GM12878 (cell line): Measurements from ENCODE around the gene SGSH. TPM values are rescaled to one million over a fixed set of nuclear protein-coding genes. Genes with fewer than 3 reads are reported as not detected.

Experiments used
- ATAC-seq: fragments of 200-7000 bp; cut with Tn5 transposase; 3 replicates; pipeline ENCODE4 v1.9.1; 2020; ENCODE audit warnings: mild to moderate bottlenecking, moderate library complexity
- BruUV-seq: library from RNA; stranded (reverse); fragments of 400-500 nt; replicated peaks from 2 replicates; lab custom pipeline; 2021; lab: Mats Ljungman, UMichigan
- CTCF ChIA-PET: fragments of 300-600 bp; sonication (Branson Sonifier 250); formaldehyde crosslinking; extraction: SDS; loops from one replicate; lab custom pipeline; 2021; ENCODE audit warnings: inconsistent platforms; lab: Yijun Ruan, JAX
- POLR2A ChIA-PET: fragments of 350-600 bp; formaldehyde crosslinking; extraction: SDS; loops from one replicate; lab custom pipeline; 2021; ENCODE audit warnings: inconsistent platforms; lab: Charles Lee
- RAD21 ChIA-PET: fragments of 300-600 bp; sonication (Branson Sonifier 250); formaldehyde crosslinking; loops from one replicate; lab custom pipeline; 2023; ENCODE audit warnings: antibody characterized with exemption; ENCODE audit not compliant: unreplicated experiment; lab: Charles Lee
- SMC1A ChIA-PET: fragments of 300-600 bp; sonication (Branson Sonifier 250); formaldehyde crosslinking; loops from one replicate; lab custom pipeline; 2023; ENCODE audit not compliant: unreplicated experiment, uncharacterized antibody; lab: Charles Lee
- DNase-seq: peaks from one replicate; pipeline ENCODE4 v3.0.0-alpha.2; 2011; ENCODE audit warnings: low read depth, low spot score
- FAIRE-seq: peaks from 3 replicates; lab custom pipeline; 2011; peaks lifted over from hg19 to GRCh38; lab: Jason Lieb, UNC
- H2AFZ ChIP-seq: 2 replicates; pipeline ENCODE4 v1.6.0; 2011; ENCODE audit warnings: low read depth, low read length, control low read depth; ENCODE audit not compliant: control insufficient read depth
- H3K27ac ChIP-seq: 2 replicates; pipeline ENCODE4 v1.5.1; 2011; ENCODE audit warnings: control low read depth; ENCODE audit not compliant: control insufficient read depth, insufficient read depth
- H3K27me3 ChIP-seq, 2 experiments: replicated peaks in 1 of 2; 2 replicates each; pipeline versions ENCODE4 v1.6.0 to v1.6.1; 2011; ENCODE audit warnings: low read length in 1 of 2; ENCODE audit not compliant: control insufficient read depth in 2 of 2, insufficient read depth in 2 of 2
- H3K36me3 ChIP-seq, 2 experiments: 2 replicates each; pipeline ENCODE4 v1.5.1; 2011; ENCODE audit warnings: low read length in 1 of 2; ENCODE audit not compliant: control insufficient read depth in 2 of 2, insufficient read depth in 2 of 2
- H3K4me1 ChIP-seq: 2 replicates; pipeline ENCODE4 v1.6.1; 2011; ENCODE audit warnings: mild to moderate bottlenecking, low read length, moderate library complexity, mixed read lengths; ENCODE audit not compliant: control insufficient read depth, insufficient read depth
- H3K4me2 ChIP-seq: 2 replicates; pipeline ENCODE4 v1.6.0; 2011; ENCODE audit warnings: control low read depth; ENCODE audit not compliant: control insufficient read depth, insufficient read depth
- H3K4me3 ChIP-seq: fragments of 200-600 bp; sonication (generic); 2 replicates; pipeline ENCODE4 v1.5.1; 2016
- H3K79me2 ChIP-seq: 2 replicates; pipeline ENCODE4 v1.6.0; 2011; ENCODE audit warnings: low read length; ENCODE audit not compliant: control insufficient read depth, insufficient read depth
- H3K9ac ChIP-seq: 2 replicates; pipeline ENCODE4 v1.8.0; 2011; ENCODE audit warnings: low read length, control low read depth, mixed read lengths; ENCODE audit not compliant: control insufficient read depth, insufficient read depth
- H3K9me3 ChIP-seq: replicated peaks from 3 replicates; pipeline ENCODE4 v1.5.1; 2011; ENCODE audit warnings: mild to moderate bottlenecking, low read length; ENCODE audit not compliant: control insufficient read depth, insufficient read depth
- H4K20me1 ChIP-seq: 2 replicates; pipeline ENCODE4 v1.6.0; 2011; ENCODE audit not compliant: control insufficient read depth, insufficient read depth
- NRF1 ChIP-seq: conservative IDR thresholded peaks from 2 replicates; pipeline ENCODE4 v1.6.1; 2011; ENCODE audit warnings: mild to moderate bottlenecking, low read depth, low read length, improper control_type of control experiment
- PAX5 ChIP-seq: IDR thresholded peaks from 2 replicates; pipeline ENCODE4 v1.6.1; 2011; ENCODE audit warnings: low read depth, low read length, borderline replicate concordance
- SMAD1 ChIP-seq: fragments of 450-650 bp; IDR thresholded peaks from 2 replicates; pipeline ENCODE4 v1.6.1; 2018; ENCODE audit warnings: mild to moderate bottlenecking, low read depth; ENCODE audit not compliant: partially characterized antibody
- SPI1 ChIP-seq: IDR thresholded peaks from 2 replicates; pipeline ENCODE4 v1.6.1; 2011; ENCODE audit warnings: low read depth, mild to moderate bottlenecking, low read length, moderate library complexity, borderline replicate concordance; ENCODE audit not compliant: insufficient read depth
- SRF ChIP-seq, 2 experiments: IDR thresholded peaks; 2 replicates each; pipeline ENCODE4 v1.6.1; 2011; ENCODE audit warnings: low read depth in 2 of 2, low read length in 2 of 2, mild to moderate bottlenecking in 1 of 2, moderate library complexity in 1 of 2
- STAT3 ChIP-seq: IDR thresholded peaks from 2 replicates; pipeline ENCODE4 v1.6.1; 2011; ENCODE audit warnings: low read depth, low read length, improper control_type of control experiment
- ZNF622 ChIP-seq: fragments of 450-650 bp; IDR thresholded peaks from 2 replicates; pipeline ENCODE4 v1.6.1; 2017; ENCODE audit warnings: mild to moderate bottlenecking, inconsistent platforms
- ZZZ3 ChIP-seq: IDR thresholded peaks from 2 replicates; pipeline ENCODE4 v1.6.1; 2011; ENCODE audit warnings: low read depth; ENCODE audit not compliant: control insufficient read depth, insufficient read length
- WGBS: methylation state at CpG from one replicate; pipeline ENCODE4 v1.1.6; 2016; ENCODE audit warnings: low lambda C conversion rate; ENCODE audit not compliant: insufficient replicate concordance, insufficient coverage; ENCODE audit errors: missing lambda C conversion rate; 5-methylcytosine and 5-hydroxymethylcytosine counted together
- in situ Hi-C: fragments of 300-500 bp; cut with MboI; formaldehyde crosslinking; loops from 9 replicates; pipeline ENCODE4 v1.14.3; 2018; ENCODE audit warnings: mixed read lengths
- intact Hi-C: fragments of 100-400 bp; cut with micrococcal nuclease; formaldehyde crosslinking; loops from one replicate; pipeline ENCODE4 v1.14.2; 2022; ENCODE audit not compliant: unreplicated experiment
- polyA plus RNA-seq, 11 experiments: library from polyadenylated mRNA; depleted of rRNA in 4 of 11; unstranded in 6 of 11; stranded (reverse) in 5 of 11; fragments of >200 nt; fragmentation: Nextera tagmentation in 4 of 11; fragmentation: Illumina TruSeq in 1 of 11; extraction: Ambion mirVana in 4 of 11; extraction: Trizol in 1 of 11; gene quantifications; 1 replicate in 1 of 11; 2 replicates in 10 of 11; pipeline versions ENCODE4 v1.2.1 to v1.2.3, GENCODE V29; 2011 to 2016; ENCODE audit warnings: inconsistent platforms in 2 of 11, missing spikeins in 2 of 11, low read depth in 1 of 11
- total RNA-seq, 4 experiments: library from RNA; depleted of rRNA in 3 of 4; stranded (reverse); fragments of >200 nt in 3 of 4; fragmentation: Illumina TruSeq in 1 of 4; extraction: Trizol in 1 of 4; gene quantifications; 2 replicates each; pipeline versions ENCODE4 v1.2.1 to v1.2.3, GENCODE V29; 2013 to 2021

Gene SGSH
- total and polyA plus RNA-seq, 10 of the 15 experiments (the other 5 are each of a cell fraction or from before 2014, with no cell fraction given), result 0.13 to 17.2 (median 6.0) TPM

GRCh38 chr17:80212962-80213642 is 7.0 kb downstream of the SGSH start:
- no peaks in the 10 kb centered on the region for H3K9me3 ChIP-seq
- ATAC-seq (no peak), DNase-seq (no peak), FAIRE-seq (no peak)
- intact Hi-C loops, result no loop called here
- H2AFZ ChIP-seq, result no peak overlapping the region
- whole genome bisulfite sequencing, result 73% methylated on average over 17 of the region's 19 CpGs
- peaks cover 0 to 5% of the 10 kb centered on the region in 2 experiments for H3K36me3 ChIP-seq
- H3K4me1 ChIP-seq, result no peaks in the 10 kb centered on the region
- no TSS peak for BruUV-seq
- CTCF ChIA-PET, result no interaction called here
- no peak overlapping the region for H3K27ac ChIP-seq
- POLR2A ChIA-PET, result no interaction called here
- RAD21 ChIA-PET, result interaction anchor here (0.7 kb wide), 1 partner anchor 16 kb away, joined by 3 read pairs; no protein-coding TSS in a partner anchor
- no peak overlapping the region for H3K4me3 ChIP-seq
- H3K4me2 ChIP-seq, result no peak overlapping the region
- H4K20me1 ChIP-seq, result no peaks in the 10 kb centered on the region
- TF ChIP-seq PAX5 (no peak), SPI1 (peak; percentile 23; the same call in 1 of the 2 replicates)
- H3K79me2 ChIP-seq, result no peaks in the 10 kb centered on the region
- H3K9ac ChIP-seq, result no peak overlapping the region
- no peaks in the 10 kb centered on the region for H3K27me3 ChIP-seq
- SMC1A ChIA-PET, result no interaction called here
- in situ Hi-C loops, result no loop called here

GRCh38 chr17:80212511-80212910 is 7.6 kb downstream of the SGSH start:
- no TSS peak for BruUV-seq
- H3K9me3 ChIP-seq, result no peaks in the 10 kb centered on the region
- POLR2A ChIA-PET, result no interaction called here
- no peaks in the 10 kb centered on the region for H3K79me2 ChIP-seq
- in situ Hi-C loops (no loop called here), intact Hi-C loops (no loop called here)
- no peaks in the 10 kb centered on the region for H3K4me1 ChIP-seq
- ATAC-seq, result no peak
- TF ChIP-seq STAT3 (no peak), SRF (IDR thresholded peaks at IDR 0.05; ENCODE audit: low read depth in 2 of 2, low read length in 2 of 2) (no peak), SMAD1 (no peak), NRF1 (no peak), ZNF622 (no peak), ZZZ3 (no peak)
- CTCF ChIA-PET, result no interaction called here
- FAIRE-seq, result no peak
- peaks cover 0 to 5% of the 10 kb centered on the region in 2 experiments for H3K36me3 ChIP-seq
- H2AFZ ChIP-seq, result no peak overlapping the region
- no peak overlapping the region for H3K27ac ChIP-seq
- no peaks in the 10 kb centered on the region for H3K27me3 ChIP-seq
- H4K20me1 ChIP-seq, result no peaks in the 10 kb centered on the region
- no peak overlapping the region for H3K4me2 ChIP-seq
- no peak overlapping the region for H3K4me3 ChIP-seq
- WGBS, result 93% methylated on average over 12 of the region's 12 CpGs
- RAD21 ChIA-PET, result interaction anchor here (0.7 kb wide), 1 partner anchor 17 kb away, joined by 3 read pairs; no protein-coding TSS in a partner anchor
- no peak for DNase-seq
- no peak overlapping the region for H3K9ac ChIP-seq
- SMC1A ChIA-PET, result no interaction called here
